HepG2 (cell line): ENCODE measurements around the gene ZNF503. TPM values are rescaled to one million over a fixed set of nuclear protein-coding genes. Genes with fewer than 3 reads are reported as not detected.
A peak's percentile ranks its signal among the peaks of the same experiment; 100 is the strongest.

Experiments used
- ATF6 ChIP-seq: sonication (generic); formaldehyde crosslinking; conservative IDR thresholded peaks from 2 replicates; pipeline ENCODE4 v1.4.0; 2020; ENCODE audit warnings: missing genetic modification reagents
- CCDC6 ChIP-seq: sonication (generic); formaldehyde crosslinking; IDR thresholded peaks from 2 replicates; pipeline ENCODE4 v1.8.1; 2022; ENCODE audit warnings: mild to moderate bottlenecking, missing genetic modification reagents, moderate library complexity
- HBP1 ChIP-seq: IDR thresholded peaks from 2 replicates; pipeline ENCODE4 v1.6.1; 2016; ENCODE audit warnings: low read depth, control low read depth
- MAF1 ChIP-seq: sonication (generic); formaldehyde crosslinking; IDR thresholded peaks from 2 replicates; pipeline ENCODE4 v1.5.0; 2020; ENCODE audit warnings: missing genetic modification reagents, borderline replicate concordance
- RARG ChIP-seq: sonication (generic); formaldehyde crosslinking; IDR thresholded peaks from 2 replicates; pipeline ENCODE4 v1.4.0; 2020; ENCODE audit warnings: low read depth, mild to moderate bottlenecking, missing genetic modification reagents
- RNF2 ChIP-seq: fragments of 450-650 bp; conservative IDR thresholded peaks from 2 replicates; pipeline ENCODE4 v1.6.1; 2016; ENCODE audit warnings: low read depth
- STAT6 ChIP-seq: sonication (generic); formaldehyde crosslinking; IDR thresholded peaks from 2 replicates; pipeline ENCODE4 v1.4.0; 2020; ENCODE audit warnings: missing genetic modification reagents, mild to moderate bottlenecking, borderline replicate concordance
- TARDBP ChIP-seq: sonication (generic); formaldehyde crosslinking; IDR thresholded peaks from 2 replicates; pipeline ENCODE4 v1.8.0; 2022; ENCODE audit warnings: mild to moderate bottlenecking, missing genetic modification reagents
- YEATS4 ChIP-seq: sonication (generic); formaldehyde crosslinking; IDR thresholded peaks from 2 replicates; pipeline ENCODE4 v1.4.0; 2020; ENCODE audit warnings: missing genetic modification reagents, borderline replicate concordance
- ZNF451 ChIP-seq: sonication (generic); formaldehyde crosslinking; IDR thresholded peaks from 2 replicates; pipeline ENCODE4 v1.5.0; 2020; ENCODE audit warnings: mild to moderate bottlenecking, missing genetic modification reagents
- ZNF800 ChIP-seq: sonication (generic); formaldehyde crosslinking; IDR thresholded peaks from 2 replicates; pipeline ENCODE4 v1.4.0; 2020; ENCODE audit warnings: missing genetic modification reagents
- polyA plus RNA-seq, 8 experiments: library from polyadenylated mRNA; depleted of rRNA in 3 of 8; stranded (reverse) in 7 of 8; unstranded in 1 of 8; fragments of >200 nt; fragmentation: Illumina TruSeq in 4 of 8; extraction: Trizol in 4 of 8; gene quantifications; 2 replicates each; pipeline versions ENCODE4 v1.2.1 to v1.2.3, GENCODE V29; 2011 to 2016; ENCODE audit warnings: low read depth in 4 of 8, missing spikeins in 1 of 8, mixed read lengths in 1 of 8; ENCODE audit not compliant: insufficient read depth in 1 of 8
- total RNA-seq, 5 experiments: library from RNA; depleted of rRNA; stranded (reverse); fragments of >200 nt; fragmentation: Illumina TruSeq; extraction: Trizol; gene quantifications; 2 replicates each; pipeline ENCODE4 v1.2.3, GENCODE V29; 2016; ENCODE audit warnings: low read depth in 1 of 5
- TF ChIP-seq, protein P1 (sequence below): sonication (generic); formaldehyde crosslinking; IDR thresholded peaks from 2 replicates; pipeline ENCODE4 v1.8.1; 2023; ENCODE audit warnings: mild to moderate bottlenecking, missing genetic modification reagents, borderline replicate concordance
- TF ChIP-seq, protein P2 (sequence below): sonication (generic); formaldehyde crosslinking; conservative IDR thresholded peaks from 2 replicates; pipeline ENCODE4 v1.4.0; 2020; ENCODE audit warnings: mild to moderate bottlenecking, missing genetic modification reagents, moderate library complexity

Gene ZNF503
- total and polyA plus RNA-seq, 2 of the 13 experiments (the other 11 are each of a cell fraction or from before 2014, with no cell fraction given), result 2.7 to 8.3 TPM

DNA sequence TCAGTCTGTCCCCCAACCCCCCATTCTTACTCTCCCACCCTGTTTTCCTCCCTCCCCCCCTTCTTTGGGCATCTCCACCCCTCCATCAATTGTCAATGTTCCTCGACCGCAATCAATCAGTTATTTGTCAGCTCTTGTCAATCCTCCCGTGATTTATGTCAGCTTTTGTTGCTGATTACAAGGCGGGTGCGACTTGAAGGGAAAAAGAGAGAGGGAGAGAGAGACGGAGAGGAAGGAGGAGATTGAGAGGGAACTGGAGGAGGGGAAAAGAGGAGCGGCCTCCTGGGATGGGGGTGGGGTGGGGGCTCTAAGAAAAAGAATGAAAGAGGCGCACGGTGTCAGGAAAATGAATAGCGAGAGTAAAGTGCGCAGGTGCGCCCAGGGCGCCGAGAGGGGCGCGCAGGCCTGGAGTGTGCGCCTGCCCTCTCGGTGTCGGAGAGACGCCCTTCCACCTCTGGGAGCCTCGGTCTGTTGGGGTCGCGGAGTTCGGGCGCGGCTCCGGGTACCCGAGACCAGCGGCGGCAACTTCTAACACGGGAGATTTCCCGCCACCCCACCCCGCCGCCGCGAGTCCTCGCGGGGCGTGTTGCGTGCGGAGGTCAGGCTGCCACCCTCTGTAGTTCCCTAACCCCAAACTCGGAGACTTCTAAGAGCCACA is 1.1 kb upstream of the ZNF503 start (continued):
- TF ChIP-seq RNF2, result no peak
- peak; percentile 9 for TF ChIP-seq YEATS4 (CRISPR knock-in tag)
- 0 out of 2 replicates have a peak, but pooled peaks have one; percentile 17 for TF ChIP-seq ZNF451 (CRISPR knock-in tag)
- TF ChIP-seq RARG (CRISPR knock-in tag), result no peak
- TF ChIP-seq CCDC6 (CRISPR knock-in tag), result no peak
- TF ChIP-seq ATF6 (CRISPR knock-in tag), result no peak
- peak; percentile 37; the same call in 1 of the 2 replicates for TF ChIP-seq MAF1
- TF ChIP-seq, protein P1, sequence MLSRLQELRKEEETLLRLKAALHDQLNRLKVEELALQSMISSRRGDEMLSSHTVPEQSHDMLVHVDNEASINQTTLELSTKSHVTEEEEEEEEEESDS (CRISPR knock-in tag), result 0 out of 2 replicates have a peak, but pooled peaks have one; percentile 76
- TF ChIP-seq HBP1 (CRISPR knock-in tag), result peak; percentile 9; the same call in 1 of the 2 replicates
- 0 out of 2 replicates have a peak, but pooled peaks have one; percentile 17 for TF ChIP-seq ZNF800 (CRISPR knock-in tag)
- no peak for TF ChIP-seq STAT6 (CRISPR knock-in tag)
- peak; percentile 17; the same call in 1 of the 2 replicates for TF ChIP-seq TARDBP (CRISPR knock-in tag)
- TF ChIP-seq, protein P2, sequence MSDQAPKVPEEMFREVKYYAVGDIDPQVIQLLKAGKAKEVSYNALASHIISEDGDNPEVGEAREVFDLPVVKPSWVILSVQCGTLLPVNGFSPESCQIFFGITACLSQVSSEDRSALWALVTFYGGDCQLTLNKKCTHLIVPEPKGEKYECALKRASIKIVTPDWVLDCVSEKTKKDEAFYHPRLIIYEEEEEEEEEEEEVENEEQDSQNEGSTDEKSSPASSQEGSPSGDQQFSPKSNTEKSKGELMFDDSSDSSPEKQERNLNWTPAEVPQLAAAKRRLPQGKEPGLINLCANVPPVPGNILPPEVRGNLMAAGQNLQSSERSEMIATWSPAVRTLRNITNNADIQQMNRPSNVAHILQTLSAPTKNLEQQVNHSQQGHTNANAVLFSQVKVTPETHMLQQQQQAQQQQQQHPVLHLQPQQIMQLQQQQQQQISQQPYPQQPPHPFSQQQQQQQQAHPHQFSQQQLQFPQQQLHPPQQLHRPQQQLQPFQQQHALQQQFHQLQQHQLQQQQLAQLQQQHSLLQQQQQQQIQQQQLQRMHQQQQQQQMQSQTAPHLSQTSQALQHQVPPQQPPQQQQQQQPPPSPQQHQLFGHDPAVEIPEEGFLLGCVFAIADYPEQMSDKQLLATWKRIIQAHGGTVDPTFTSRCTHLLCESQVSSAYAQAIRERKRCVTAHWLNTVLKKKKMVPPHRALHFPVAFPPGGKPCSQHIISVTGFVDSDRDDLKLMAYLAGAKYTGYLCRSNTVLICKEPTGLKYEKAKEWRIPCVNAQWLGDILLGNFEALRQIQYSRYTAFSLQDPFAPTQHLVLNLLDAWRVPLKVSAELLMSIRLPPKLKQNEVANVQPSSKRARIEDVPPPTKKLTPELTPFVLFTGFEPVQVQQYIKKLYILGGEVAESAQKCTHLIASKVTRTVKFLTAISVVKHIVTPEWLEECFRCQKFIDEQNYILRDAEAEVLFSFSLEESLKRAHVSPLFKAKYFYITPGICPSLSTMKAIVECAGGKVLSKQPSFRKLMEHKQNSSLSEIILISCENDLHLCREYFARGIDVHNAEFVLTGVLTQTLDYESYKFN, result peak; percentile 9; the same call in 1 of the 2 replicates
